ENCODE data around the gene TINAGL1. TPM values are rescaled to one million over a fixed set of nuclear protein-coding genes. Genes with fewer than 3 reads are reported as not detected.

Gene TINAGL1
- total RNA-seq, 2 donors from 2014 or later, result 116 to 130 TPM

- DNase-seq, result peak; percentile 62
- peak overlapping the region in 1 of 2 donors; percentile 66 for H3K9ac ChIP-seq (ENCODE audit: low read depth in 2 of 2, low read length in 2 of 2)
- intact Hi-C loops (cut with DNase I), result loop anchor here (2.0 to 10.0 kb wide), 3 partner anchors 89 to 365 kb away; no protein-coding TSS in a partner anchor
- peak overlapping the region; percentile 83 for H3K27ac ChIP-seq
- no peaks in the 10 kb centered on the region for H3K9me3 ChIP-seq
- peaks cover 5% of the 10 kb centered on the region for H3K4me1 ChIP-seq
- no peaks in the 10 kb centered on the region for H3K27me3 ChIP-seq
- no peaks in the 10 kb centered on the region for H3K36me3 ChIP-seq
- TF ChIP-seq CTCF (IDR thresholded peaks at IDR 0.05), result no peak
- no peak overlapping the region for H3K4me3 ChIP-seq
Measured at GRCh38 chr1:31549809-31550620, 26.3 kb upstream of the TINAGL1 start.

GRCh38 chr1:31551208-31551607 is 25.1 kb upstream of the TINAGL1 start:
- intact Hi-C loops (cut with DNase I), result no loop called here
- no peak for DNase-seq
- no peaks in the 10 kb centered on the region for H3K9me3 ChIP-seq
- no peaks in the 10 kb centered on the region for H3K27me3 ChIP-seq
- no peak overlapping the region for H3K4me3 ChIP-seq
- no peak overlapping the region for H3K9ac ChIP-seq (ENCODE audit: low read depth in 2 of 2, low read length in 2 of 2)
- H3K4me1 ChIP-seq, result peaks cover 5% of the 10 kb centered on the region
- no peak for TF ChIP-seq CTCF (IDR thresholded peaks at IDR 0.05)
- no peaks in the 10 kb centered on the region for H3K36me3 ChIP-seq
- H3K27ac ChIP-seq, result no peak overlapping the region

GRCh38 chr1:31552489-31552888 is 23.8 kb upstream of the TINAGL1 start:
- intact Hi-C loops (cut with DNase I), result no loop called here

GRCh38 chr1:31556481-31557006 is 19.8 kb upstream of the TINAGL1 start:
- no peaks in the 10 kb centered on the region for H3K4me1 ChIP-seq
- intact Hi-C loops (cut with DNase I), result no loop called here
- no peaks in the 10 kb centered on the region for H3K9me3 ChIP-seq
- no peak for TF ChIP-seq CTCF (IDR thresholded peaks at IDR 0.05)
- no peak overlapping the region for H3K9ac ChIP-seq (ENCODE audit: low read depth in 2 of 2, low read length in 2 of 2)
- no peak overlapping the region for H3K27ac ChIP-seq
- no peak for DNase-seq
- H3K27me3 ChIP-seq, result no peaks in the 10 kb centered on the region
- no peak overlapping the region for H3K4me3 ChIP-seq
- H3K36me3 ChIP-seq, result no peaks in the 10 kb centered on the region

More at GRCh38 chr1:31552489-31552888, 23.8 kb upstream of the TINAGL1 start:
- Histone ChIP-seq H3K27ac (no peak overlapping the region), H3K27me3 (no peaks in the 10 kb centered on the region), H3K36me3 (no peaks in the 10 kb centered on the region), H3K4me3 (no peak overlapping the region), H3K4me1 (peaks cover 5% of the 10 kb centered on the region), H3K9me3 (no peaks in the 10 kb centered on the region), H3K9ac (ENCODE audit: low read depth in 2 of 2, low read length in 2 of 2) (no peak overlapping the region)
- TF ChIP-seq CTCF (IDR thresholded peaks at IDR 0.05), result no peak
- DNase-seq, result no peak

- no peak overlapping the region for H3K9ac ChIP-seq (ENCODE audit: low read depth in 2 of 2, low read length in 2 of 2)
- no peak for DNase-seq
- no peaks in the 10 kb centered on the region for H3K36me3 ChIP-seq
- no peak for TF ChIP-seq CTCF (IDR thresholded peaks at IDR 0.05)
- intact Hi-C loops (cut with DNase I), result no loop called here
- no peaks in the 10 kb centered on the region for H3K9me3 ChIP-seq
- H3K4me3 ChIP-seq, result no peak overlapping the region
- H3K27ac ChIP-seq, result no peak overlapping the region
- H3K4me1 ChIP-seq, result peaks cover 7% of the 10 kb centered on the region
- no peaks in the 10 kb centered on the region for H3K27me3 ChIP-seq
Measured at GRCh38 chr1:31559715-31560114, 16.6 kb upstream of the TINAGL1 start.

All from colonic mucosa (tissue), 4 donors.